ENCODE results near the gene DRD1.

Gene DRD1

GRCh38 chr5:175393897-175394296 lies 50.1 kb downstream of the DRD1 start:
- Histone ChIP-seq H3K9me2 (replicated peaks; ENCODE audit: insufficient read depth, low read length) (no peaks in the 10 kb centered on the region), H3K79me2 (ENCODE audit: insufficient read depth, low read length) (no peaks in the 10 kb centered on the region), H3K4me3 (ENCODE audit: insufficient read depth, low read length, poor library complexity, severe bottlenecking) (no peak overlapping the region), H3F3A (ENCODE audit: insufficient read depth) (no peaks in the 10 kb centered on the region), H3K36me3 (ENCODE audit: low read length) (no peaks in the 10 kb centered on the region), H4K20me1 (ENCODE audit: low read depth, low read length) (no peaks in the 10 kb centered on the region), H3K4me2 (ENCODE audit: low read depth, low read length, poor library complexity, severe bottlenecking) (no peak overlapping the region), H2AFZ (ENCODE audit: low read depth, low read length, severe bottlenecking) (no peak overlapping the region), H3K9me3 (ENCODE audit: insufficient read depth, low read length) (no peaks in the 10 kb centered on the region), H3K27me3 (ENCODE audit: low read length) (no peaks in the 10 kb centered on the region), H3K27ac (ENCODE audit: low read depth, low read length) (no peak overlapping the region), H3K9ac (ENCODE audit: low read length) (no peak overlapping the region)
- TF ChIP-seq, protein P1, sequence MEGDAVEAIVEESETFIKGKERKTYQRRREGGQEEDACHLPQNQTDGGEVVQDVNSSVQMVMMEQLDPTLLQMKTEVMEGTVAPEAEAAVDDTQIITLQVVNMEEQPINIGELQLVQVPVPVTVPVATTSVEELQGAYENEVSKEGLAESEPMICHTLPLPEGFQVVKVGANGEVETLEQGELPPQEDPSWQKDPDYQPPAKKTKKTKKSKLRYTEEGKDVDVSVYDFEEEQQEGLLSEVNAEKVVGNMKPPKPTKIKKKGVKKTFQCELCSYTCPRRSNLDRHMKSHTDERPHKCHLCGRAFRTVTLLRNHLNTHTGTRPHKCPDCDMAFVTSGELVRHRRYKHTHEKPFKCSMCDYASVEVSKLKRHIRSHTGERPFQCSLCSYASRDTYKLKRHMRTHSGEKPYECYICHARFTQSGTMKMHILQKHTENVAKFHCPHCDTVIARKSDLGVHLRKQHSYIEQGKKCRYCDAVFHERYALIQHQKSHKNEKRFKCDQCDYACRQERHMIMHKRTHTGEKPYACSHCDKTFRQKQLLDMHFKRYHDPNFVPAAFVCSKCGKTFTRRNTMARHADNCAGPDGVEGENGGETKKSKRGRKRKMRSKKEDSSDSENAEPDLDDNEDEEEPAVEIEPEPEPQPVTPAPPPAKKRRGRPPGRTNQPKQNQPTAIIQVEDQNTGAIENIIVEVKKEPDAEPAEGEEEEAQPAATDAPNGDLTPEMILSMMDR (IDR thresholded peaks at IDR 0.05; ENCODE audit: insufficient read depth, low read length, poor library complexity, severe bottlenecking) = no peak
- no peak for TF ChIP-seq EZH2phosphoT487 (conservative IDR thresholded peaks at IDR 0.05; ENCODE audit: low read length)

GRCh38 chr5:175392236-175392635 lies 51.7 kb downstream of the DRD1 start:
- H3K27me3 ChIP-seq (ENCODE audit: low read length) = no peaks in the 10 kb centered on the region
- H3K9me3 ChIP-seq (ENCODE audit: insufficient read depth, low read length) = no peaks in the 10 kb centered on the region
- H3K4me3 ChIP-seq (ENCODE audit: insufficient read depth, low read length, poor library complexity, severe bottlenecking) = no peak overlapping the region
- TF ChIP-seq, protein P1 (IDR thresholded peaks at IDR 0.05; ENCODE audit: insufficient read depth, low read length, poor library complexity, severe bottlenecking) = no peak
- no peak for TF ChIP-seq EZH2phosphoT487 (conservative IDR thresholded peaks at IDR 0.05; ENCODE audit: low read length)
- no peak overlapping the region for H2AFZ ChIP-seq (ENCODE audit: low read depth, low read length, severe bottlenecking)
- no peaks in the 10 kb centered on the region for H3K36me3 ChIP-seq (ENCODE audit: low read length)
- no peaks in the 10 kb centered on the region for H4K20me1 ChIP-seq (ENCODE audit: low read depth, low read length)
- no peak overlapping the region for H3K4me2 ChIP-seq (ENCODE audit: low read depth, low read length, poor library complexity, severe bottlenecking)
- H3K9ac ChIP-seq (ENCODE audit: low read length) = no peak overlapping the region
- H3K27ac ChIP-seq (ENCODE audit: low read depth, low read length) = no peak overlapping the region
- H3K9me2 ChIP-seq (replicated peaks; ENCODE audit: insufficient read depth, low read length) = no peaks in the 10 kb centered on the region
- H3F3A ChIP-seq (ENCODE audit: insufficient read depth) = no peaks in the 10 kb centered on the region
- no peaks in the 10 kb centered on the region for H3K79me2 ChIP-seq (ENCODE audit: insufficient read depth, low read length)

DNA sequence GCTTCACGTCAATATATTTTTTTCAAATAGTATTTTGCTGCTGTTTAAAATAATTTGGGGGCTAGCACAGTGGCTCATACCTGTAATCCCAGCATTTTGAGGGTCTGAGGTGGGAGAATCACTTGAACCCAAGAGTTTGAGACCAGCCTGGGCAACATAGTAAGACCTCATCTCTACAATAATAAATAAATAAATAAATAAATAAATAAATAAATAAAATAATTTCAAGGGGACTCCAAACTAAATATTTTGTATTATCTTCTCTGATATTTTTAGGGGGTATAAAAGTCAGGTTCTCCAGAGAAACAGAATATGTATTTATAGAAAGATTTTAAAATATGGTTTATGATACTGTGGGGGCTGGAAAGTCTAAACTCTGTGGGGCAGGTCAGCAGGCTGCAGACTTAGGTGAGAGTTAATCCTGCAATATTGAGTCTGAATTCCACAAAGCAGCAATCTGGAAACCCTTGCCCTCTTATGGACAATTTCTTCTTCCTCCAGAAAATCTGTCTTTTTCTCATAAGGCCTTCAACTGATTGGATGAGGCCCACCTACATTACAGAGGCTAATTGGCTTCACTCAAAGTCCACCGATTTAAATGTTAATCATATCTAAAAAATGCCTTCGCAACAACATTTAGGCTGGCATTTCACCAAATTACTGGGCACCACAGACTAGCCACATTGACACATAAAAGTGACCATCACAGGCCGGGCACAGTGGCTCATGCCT lies 53.5 kb downstream of the DRD1 start:
- H3K4me3 ChIP-seq (ENCODE audit: insufficient read depth, low read length, poor library complexity, severe bottlenecking) = no peak overlapping the region
- H2AFZ ChIP-seq (ENCODE audit: low read depth, low read length, severe bottlenecking) = no peak overlapping the region
- no peaks in the 10 kb centered on the region for H3K9me2 ChIP-seq (replicated peaks; ENCODE audit: insufficient read depth, low read length)

More for the DNA sequence above, 53.5 kb downstream of the DRD1 start:
- Histone ChIP-seq H3F3A (ENCODE audit: insufficient read depth) (no peaks in the 10 kb centered on the region), H3K27me3 (ENCODE audit: low read length) (no peaks in the 10 kb centered on the region; the same call in 1 of the 2 replicates), H3K9ac (ENCODE audit: low read length) (no peak overlapping the region), H3K9me3 (ENCODE audit: insufficient read depth, low read length) (no peaks in the 10 kb centered on the region), H4K20me1 (ENCODE audit: low read depth, low read length) (no peaks in the 10 kb centered on the region), H3K36me3 (ENCODE audit: low read length) (no peaks in the 10 kb centered on the region), H3K4me2 (ENCODE audit: low read depth, low read length, poor library complexity, severe bottlenecking) (no peak overlapping the region), H3K79me2 (ENCODE audit: insufficient read depth, low read length) (no peaks in the 10 kb centered on the region), H3K27ac (ENCODE audit: low read depth, low read length) (no peak overlapping the region)
- TF ChIP-seq, protein P1 (IDR thresholded peaks at IDR 0.05; ENCODE audit: insufficient read depth, low read length, poor library complexity, severe bottlenecking) = no peak
- no peak for TF ChIP-seq EZH2phosphoT487 (conservative IDR thresholded peaks at IDR 0.05; ENCODE audit: low read length)
